BJ (cell line): ENCODE results near the gene SYT15. TPM values are rescaled to one million over a fixed set of nuclear protein-coding genes. Genes with fewer than 3 reads are reported as not detected.

ENCODE experiments used
- CTCF ChIA-PET: fragments of 350-600 bp; formaldehyde crosslinking; extraction: SDS; loops from one replicate; lab custom pipeline; 2021; ENCODE audit warnings: antibody characterized with exemption, inconsistent platforms; lab: Yijun Ruan, JAX
- POLR2A ChIA-PET: fragments of 300-600 bp; sonication (Branson Sonifier 250); formaldehyde crosslinking; extraction: SDS; loops from one replicate; lab custom pipeline; 2021; ENCODE audit warnings: antibody characterized with exemption; lab: Charles Lee
- DNase-seq: peaks from one replicate; pipeline ENCODE4 v3.0.0-alpha.2; 2011; ENCODE audit warnings: low read depth
- H3K27me3 ChIP-seq: 2 replicates; pipeline ENCODE4 v1.6.0; 2011; ENCODE audit warnings: low read length; ENCODE audit not compliant: control insufficient read depth, insufficient read depth
- H3K36me3 ChIP-seq: 2 replicates; pipeline ENCODE4 v1.5.1; 2011; ENCODE audit warnings: low read length; ENCODE audit not compliant: control insufficient read depth, insufficient read depth
- H3K4me3 ChIP-seq: 2 replicates; pipeline ENCODE4 v1.5.1; 2011; ENCODE audit warnings: low read depth, mild to moderate bottlenecking, control low read depth, low read length
- polyA plus RNA-seq: library from polyadenylated mRNA; depleted of rRNA; stranded (reverse); fragments of >200 nt; gene quantifications from 2 replicates; pipeline ENCODE4 v1.2.3, GENCODE V29; 2011
- TF ChIP-seq, protein P1 (sequence below): IDR thresholded peaks from 2 replicates; pipeline ENCODE4 v1.5.1; 2011; ENCODE audit warnings: low read depth, mild to moderate bottlenecking, control low read depth, inconsistent platforms, low read length, moderate library complexity; ENCODE audit not compliant: insufficient read depth

Gene SYT15
- polyA plus RNA-seq, 1 experiment = 2.3 TPM

DNA sequence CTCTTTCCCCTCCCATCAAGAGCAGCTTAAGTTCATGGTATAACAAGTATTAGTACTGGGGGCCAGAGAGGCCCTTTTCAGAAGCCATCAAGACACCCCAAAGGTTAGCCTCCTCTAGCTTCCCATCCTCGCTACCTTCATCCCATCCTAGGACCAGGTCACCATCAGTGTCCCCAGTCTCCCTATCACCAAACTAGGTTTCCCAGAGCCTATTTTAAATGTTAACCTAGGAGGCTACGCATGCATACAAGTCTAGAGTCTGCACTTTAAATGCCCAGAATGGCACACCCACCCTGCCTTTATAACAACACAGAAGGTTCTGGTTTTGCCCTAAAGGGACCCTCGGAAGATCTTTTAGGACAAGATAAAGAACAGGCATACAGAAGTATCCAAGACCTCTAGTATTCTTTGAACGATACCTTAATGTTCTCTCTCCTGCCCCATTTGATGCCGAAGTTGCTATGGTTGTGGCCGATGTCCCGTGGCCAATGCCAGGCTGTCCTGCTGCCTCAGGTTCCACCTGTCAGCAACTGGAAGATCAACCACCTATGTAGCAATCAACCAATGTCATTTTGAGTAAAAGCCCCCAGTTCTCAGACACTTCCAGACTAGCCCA lies 24.7 kb upstream of the SYT15 start:
- peaks cover 21% of the 10 kb centered on the region for H3K27me3 ChIP-seq
- no peak overlapping the region for H3K4me3 ChIP-seq
- ChIA-PET CTCF (interaction anchor here (0.6 to 2.4 kb wide), 6 partner anchors 9 to 1556 kb away, joined by 3 to 10 read pairs (median 4); no protein-coding TSS in a partner anchor), POLR2A (no interaction called here)
- TF ChIP-seq, protein P1, sequence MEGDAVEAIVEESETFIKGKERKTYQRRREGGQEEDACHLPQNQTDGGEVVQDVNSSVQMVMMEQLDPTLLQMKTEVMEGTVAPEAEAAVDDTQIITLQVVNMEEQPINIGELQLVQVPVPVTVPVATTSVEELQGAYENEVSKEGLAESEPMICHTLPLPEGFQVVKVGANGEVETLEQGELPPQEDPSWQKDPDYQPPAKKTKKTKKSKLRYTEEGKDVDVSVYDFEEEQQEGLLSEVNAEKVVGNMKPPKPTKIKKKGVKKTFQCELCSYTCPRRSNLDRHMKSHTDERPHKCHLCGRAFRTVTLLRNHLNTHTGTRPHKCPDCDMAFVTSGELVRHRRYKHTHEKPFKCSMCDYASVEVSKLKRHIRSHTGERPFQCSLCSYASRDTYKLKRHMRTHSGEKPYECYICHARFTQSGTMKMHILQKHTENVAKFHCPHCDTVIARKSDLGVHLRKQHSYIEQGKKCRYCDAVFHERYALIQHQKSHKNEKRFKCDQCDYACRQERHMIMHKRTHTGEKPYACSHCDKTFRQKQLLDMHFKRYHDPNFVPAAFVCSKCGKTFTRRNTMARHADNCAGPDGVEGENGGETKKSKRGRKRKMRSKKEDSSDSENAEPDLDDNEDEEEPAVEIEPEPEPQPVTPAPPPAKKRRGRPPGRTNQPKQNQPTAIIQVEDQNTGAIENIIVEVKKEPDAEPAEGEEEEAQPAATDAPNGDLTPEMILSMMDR = no peak
- H3K36me3 ChIP-seq = no peaks in the 10 kb centered on the region
- no peak for DNase-seq

DNA sequence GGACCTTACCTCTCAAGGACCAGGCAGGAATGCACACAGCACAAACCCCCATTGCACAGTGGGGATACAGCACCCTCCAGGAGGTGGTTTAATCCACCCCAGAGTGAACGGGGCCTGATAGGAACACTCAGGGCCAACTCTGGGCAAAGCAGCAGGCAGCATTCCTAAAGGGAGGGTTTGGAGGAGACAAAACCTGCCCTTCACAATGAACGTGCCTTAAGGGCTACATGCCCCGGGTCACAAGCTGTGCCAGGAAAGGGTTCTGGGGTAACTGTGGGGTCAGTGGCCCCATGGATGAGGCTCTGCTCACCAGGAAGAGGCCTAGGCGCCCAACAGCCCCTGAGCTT lies 23.6 kb upstream of the SYT15 start:
- ChIA-PET POLR2A (no interaction called here), CTCF (interaction anchor here (1.4 to 1.9 kb wide), 2 partner anchors 10 to 326 kb away, joined by 3 to 5 read pairs; no protein-coding TSS in a partner anchor)
- TF ChIP-seq, protein P1 = no peak
- Histone ChIP-seq H3K4me3 (no peak overlapping the region), H3K27me3 (peaks cover 25% of the 10 kb centered on the region), H3K36me3 (no peaks in the 10 kb centered on the region)
- no peak for DNase-seq

DNA sequence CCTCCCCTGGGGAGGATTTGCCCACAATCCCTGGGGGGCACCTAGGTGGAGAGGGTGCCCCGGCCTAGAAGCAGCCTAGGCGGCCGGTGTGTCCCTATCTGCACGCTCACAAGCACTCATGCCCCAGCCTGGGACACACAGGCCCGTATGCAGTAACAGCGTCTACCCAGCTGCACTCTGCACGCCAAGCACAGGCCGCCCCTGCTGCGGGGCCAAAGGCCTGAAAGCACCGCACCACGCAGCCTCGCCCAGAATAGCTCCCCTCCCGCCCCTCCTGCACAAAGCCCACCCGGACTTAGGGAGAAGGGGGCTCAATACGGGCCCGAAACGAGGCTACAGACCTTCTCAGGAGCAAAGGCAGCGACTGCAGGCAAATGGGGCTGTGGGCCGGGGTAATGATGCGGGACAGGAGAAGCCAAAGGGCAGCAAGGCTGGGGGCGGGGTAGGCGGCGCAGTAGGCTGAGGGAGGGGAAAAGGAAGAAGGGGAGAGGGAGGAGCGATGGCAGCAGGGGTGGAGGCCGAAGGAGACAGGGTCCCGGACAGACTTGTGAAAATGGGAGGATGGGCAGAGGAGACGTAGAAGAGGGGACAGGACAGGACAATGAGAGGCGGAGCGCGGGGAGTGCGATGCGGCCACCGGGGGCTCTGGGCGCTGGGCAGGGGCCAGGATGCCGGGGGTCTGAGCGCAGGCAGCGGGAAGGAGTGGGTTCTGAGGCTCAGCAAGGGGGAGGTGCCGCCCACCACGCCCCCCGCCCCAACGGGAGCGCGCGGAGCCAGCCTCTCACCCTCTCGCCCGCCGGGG lies 23.0 kb upstream of the SYT15 start:
- Histone ChIP-seq H3K27me3 (peaks cover 30% of the 10 kb centered on the region), H3K36me3 (no peaks in the 10 kb centered on the region), H3K4me3 (peak overlapping the region; percentile 7; the same call in 1 of the 2 replicates)
- CTCF ChIA-PET = interaction anchor here (1.9 kb wide), 1 partner anchor 10 kb away, joined by 5 read pairs; no protein-coding TSS in a partner anchor
- TF ChIP-seq, protein P1 = no peak
- no peak for DNase-seq
- POLR2A ChIA-PET = no interaction called here

DNA sequence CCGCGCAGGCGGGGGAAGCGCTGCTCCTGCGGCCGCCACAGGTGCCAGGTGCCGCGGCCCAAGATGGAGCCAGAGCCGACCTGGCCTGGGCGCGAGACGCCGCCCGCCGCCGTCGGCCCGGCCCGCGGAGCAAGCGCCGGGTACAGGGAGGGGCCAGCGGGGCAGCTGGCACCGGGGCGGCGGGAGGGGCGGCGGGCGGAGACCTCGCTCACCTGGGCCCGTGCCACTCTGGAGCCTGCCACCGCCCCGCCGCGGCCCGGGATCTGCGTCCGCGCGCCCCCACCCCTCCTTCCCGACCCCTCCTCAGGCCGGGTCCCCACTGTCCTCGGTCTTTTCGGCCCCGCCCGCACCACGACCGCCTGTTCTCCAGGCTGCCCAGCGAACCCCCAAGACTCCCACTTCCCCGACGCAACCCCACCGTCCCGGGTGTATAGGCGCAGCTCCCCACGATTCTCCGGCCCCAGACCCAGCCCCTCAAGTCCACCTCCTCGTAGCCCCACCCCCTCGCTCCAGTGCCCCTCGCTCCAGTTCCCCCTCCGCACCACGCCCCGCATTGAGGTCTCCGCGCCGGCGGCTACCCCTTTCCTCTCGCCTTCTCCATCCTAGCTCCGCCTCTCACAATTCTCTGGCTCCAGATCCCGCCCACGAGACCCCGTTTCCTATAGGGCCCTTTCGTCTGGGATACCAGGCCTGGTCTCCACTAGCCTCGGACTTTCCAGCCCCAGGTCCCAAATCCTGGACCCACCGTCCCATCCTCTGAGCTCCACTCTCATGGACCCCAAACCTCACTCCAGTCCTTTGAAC lies 22.2 kb upstream of the SYT15 start, which contains the start of gene GPRIN2:
GPRIN2 (minus strand) TSS at position 144 of the 804 bp plus-strand sequence. CDS start 5,922 bp downstream, outside the sequence.
- no peak for DNase-seq
- CTCF ChIA-PET = no interaction called here
- peaks cover 33% of the 10 kb centered on the region for H3K27me3 ChIP-seq
- peak within 1 kb of the TSS; percentile 19 for H3K4me3 ChIP-seq
- no peaks in the 10 kb centered on the region for H3K36me3 ChIP-seq
- TF ChIP-seq, protein P1 = no peak
- POLR2A ChIA-PET = no interaction called here
